ENCODE measurements around the gene KCNC3. TPM values are rescaled to one million over a fixed set of nuclear protein-coding genes. Genes with fewer than 3 reads are reported as not detected.

KCNC3 gene
- total RNA-seq, 2 donors from 2014 or later, result 8.6 to 10.7 TPM

DNA sequence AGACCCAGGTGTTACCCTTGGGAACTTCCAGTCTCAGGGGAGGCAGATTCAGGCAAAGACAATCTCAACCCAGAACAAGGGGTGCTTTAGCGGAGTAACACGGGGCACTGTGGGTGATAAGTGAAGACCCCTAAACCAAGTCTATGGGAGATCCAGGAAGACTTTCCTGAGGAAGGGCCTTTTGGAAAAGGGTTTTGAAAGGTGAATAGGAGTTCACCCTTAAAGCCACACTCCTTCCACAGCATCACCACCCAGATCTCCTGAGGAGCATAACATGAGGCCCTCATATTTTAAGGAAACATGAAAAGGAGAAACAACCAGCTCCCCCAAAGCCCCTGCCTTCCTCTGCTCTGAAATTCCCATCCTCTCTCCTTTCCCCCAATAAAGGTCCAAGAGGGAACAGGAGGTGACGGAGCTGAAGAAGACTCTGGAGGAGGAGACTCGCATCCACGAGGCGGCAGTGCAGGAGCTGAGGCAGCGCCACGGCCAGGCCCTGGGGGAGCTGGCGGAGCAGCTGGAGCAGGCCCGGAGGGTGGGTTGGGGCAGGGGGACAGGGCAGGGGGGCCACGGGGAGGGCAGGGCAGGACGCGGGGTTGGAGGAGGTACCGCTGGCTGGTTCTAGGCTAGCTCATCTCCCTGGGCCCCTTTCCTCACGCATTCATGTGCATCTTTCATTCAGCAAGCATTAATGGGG lies 52.7 kb downstream of the KCNC3 start:
- Histone ChIP-seq H3K4me1 (ENCODE audit: control insufficient read depth, insufficient read depth, low read length) (no peaks in the 10 kb centered on the region), H3K9ac (ENCODE audit: extremely low read depth, low read length, poor library complexity, severe bottlenecking) (no peak overlapping the region), H3K9me3 (ENCODE audit: control insufficient read depth, low read length) (no peaks in the 10 kb centered on the region), H3K4me3 (ENCODE audit: low read length) (no peak overlapping the region), H3K27me3 (ENCODE audit: control insufficient read depth, insufficient read depth, low read length, poor library complexity, severe bottlenecking) (no peaks in the 10 kb centered on the region), H3K36me3 (ENCODE audit: control insufficient read depth, insufficient read depth, low read length) (no peaks in the 10 kb centered on the region), H3K27ac (ENCODE audit: low read depth, low read length) (no peak overlapping the region)
- H3K4me1 Mint-ChIP-seq, result no peaks in the 10 kb centered on the region
- H3K9me3 Mint-ChIP-seq, result no peaks in the 10 kb centered on the region
- no peaks in the 10 kb centered on the region for H3K27me3 Mint-ChIP-seq (ENCODE audit: insufficient read depth)
- no peak overlapping the region for H3K27ac Mint-ChIP-seq
- WGBS, 2 experiments (ENCODE audit: insufficient coverage in 1 of 2, insufficient read length in 1 of 2), result 85 to 95% methylated on average over 4 to 15 of the region's 15 CpGs
- no peak overlapping the region for H3K4me3 Mint-ChIP-seq
- TF ChIP-seq, protein P1, sequence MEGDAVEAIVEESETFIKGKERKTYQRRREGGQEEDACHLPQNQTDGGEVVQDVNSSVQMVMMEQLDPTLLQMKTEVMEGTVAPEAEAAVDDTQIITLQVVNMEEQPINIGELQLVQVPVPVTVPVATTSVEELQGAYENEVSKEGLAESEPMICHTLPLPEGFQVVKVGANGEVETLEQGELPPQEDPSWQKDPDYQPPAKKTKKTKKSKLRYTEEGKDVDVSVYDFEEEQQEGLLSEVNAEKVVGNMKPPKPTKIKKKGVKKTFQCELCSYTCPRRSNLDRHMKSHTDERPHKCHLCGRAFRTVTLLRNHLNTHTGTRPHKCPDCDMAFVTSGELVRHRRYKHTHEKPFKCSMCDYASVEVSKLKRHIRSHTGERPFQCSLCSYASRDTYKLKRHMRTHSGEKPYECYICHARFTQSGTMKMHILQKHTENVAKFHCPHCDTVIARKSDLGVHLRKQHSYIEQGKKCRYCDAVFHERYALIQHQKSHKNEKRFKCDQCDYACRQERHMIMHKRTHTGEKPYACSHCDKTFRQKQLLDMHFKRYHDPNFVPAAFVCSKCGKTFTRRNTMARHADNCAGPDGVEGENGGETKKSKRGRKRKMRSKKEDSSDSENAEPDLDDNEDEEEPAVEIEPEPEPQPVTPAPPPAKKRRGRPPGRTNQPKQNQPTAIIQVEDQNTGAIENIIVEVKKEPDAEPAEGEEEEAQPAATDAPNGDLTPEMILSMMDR (conservative IDR thresholded peaks at IDR 0.05), result no peak
- DNase-seq, result no peak
- H3K36me3 Mint-ChIP-seq (ENCODE audit: low read depth), result peaks cover 22% of the 10 kb centered on the region

GRCh38 chr19:50275577-50276368 lies 53.4 kb downstream of the KCNC3 start:
- Mint-ChIP-seq H3K4me1 (no peaks in the 10 kb centered on the region), H3K4me3 (no peak overlapping the region), H3K36me3 (ENCODE audit: low read depth) (peaks cover 22% of the 10 kb centered on the region), H3K27ac (no peak overlapping the region), H3K9me3 (no peaks in the 10 kb centered on the region), H3K27me3 (ENCODE audit: insufficient read depth) (no peaks in the 10 kb centered on the region)
- Histone ChIP-seq H3K27ac (ENCODE audit: low read depth, low read length) (no peak overlapping the region), H3K4me1 (ENCODE audit: control insufficient read depth, insufficient read depth, low read length) (no peaks in the 10 kb centered on the region), H3K27me3 (ENCODE audit: control insufficient read depth, insufficient read depth, low read length, poor library complexity, severe bottlenecking) (no peaks in the 10 kb centered on the region), H3K4me3 (ENCODE audit: low read length) (no peak overlapping the region), H3K9me3 (ENCODE audit: control insufficient read depth, low read length) (no peaks in the 10 kb centered on the region), H3K36me3 (ENCODE audit: control insufficient read depth, insufficient read depth, low read length) (no peaks in the 10 kb centered on the region), H3K9ac (ENCODE audit: extremely low read depth, low read length, poor library complexity, severe bottlenecking) (no peak overlapping the region)
- 81 to 82% methylated on average over 13 to 26 of the region's 26 CpGs for WGBS, 2 experiments (ENCODE audit: insufficient coverage in 1 of 2, insufficient read length in 1 of 2)
- no peak for DNase-seq
- TF ChIP-seq, protein P1 (conservative IDR thresholded peaks at IDR 0.05), result no peak

GRCh38 chr19:50273821-50274220 lies 55.4 kb downstream of the KCNC3 start:
- Histone ChIP-seq H3K27me3 (ENCODE audit: control insufficient read depth, insufficient read depth, low read length, poor library complexity, severe bottlenecking) (no peaks in the 10 kb centered on the region), H3K9me3 (ENCODE audit: control insufficient read depth, low read length) (no peaks in the 10 kb centered on the region), H3K27ac (ENCODE audit: low read depth, low read length) (no peak overlapping the region), H3K36me3 (ENCODE audit: control insufficient read depth, insufficient read depth, low read length) (no peaks in the 10 kb centered on the region), H3K9ac (ENCODE audit: extremely low read depth, low read length, poor library complexity, severe bottlenecking) (no peak overlapping the region), H3K4me1 (ENCODE audit: control insufficient read depth, insufficient read depth, low read length) (no peaks in the 10 kb centered on the region), H3K4me3 (ENCODE audit: low read length) (no peak overlapping the region)
- WGBS, 2 experiments (ENCODE audit: insufficient coverage in 1 of 2, insufficient read length in 1 of 2), result 88 to 93% methylated on average over 4 to 7 of the region's 7 CpGs
- Mint-ChIP-seq H3K4me3 (no peak overlapping the region), H3K9me3 (no peaks in the 10 kb centered on the region), H3K36me3 (ENCODE audit: low read depth) (peaks cover 15% of the 10 kb centered on the region), H3K27ac (no peak overlapping the region), H3K27me3 (ENCODE audit: insufficient read depth) (no peaks in the 10 kb centered on the region), H3K4me1 (no peaks in the 10 kb centered on the region)
- TF ChIP-seq, protein P1 (conservative IDR thresholded peaks at IDR 0.05), result no peak
- no peak for DNase-seq

Data from endodermal cell (in vitro differentiated cells).